22Rv1 (cell line): ENCODE results near the gene PTK7.

Experiments
- H3K27ac ChIP-seq: fragments of 450-650 bp; 2 replicates; pipeline ENCODE4 v1.5.1; 2017
- ZFX ChIP-seq: fragments of 450-650 bp; IDR thresholded peaks from 2 replicates; pipeline ENCODE4 v1.6.1; 2017; ENCODE audit warnings: antibody characterized with exemption, borderline replicate concordance
- TF ChIP-seq, protein P1 (sequence below): fragments of 450-650 bp; IDR thresholded peaks from 2 replicates; pipeline ENCODE4 v1.5.1; 2017; ENCODE audit warnings: mild to moderate bottlenecking

PTK7 gene

GRCh38 chr6:43150051-43150751 is 74.1 kb downstream of the PTK7 start:
- TF ChIP-seq, protein P1, sequence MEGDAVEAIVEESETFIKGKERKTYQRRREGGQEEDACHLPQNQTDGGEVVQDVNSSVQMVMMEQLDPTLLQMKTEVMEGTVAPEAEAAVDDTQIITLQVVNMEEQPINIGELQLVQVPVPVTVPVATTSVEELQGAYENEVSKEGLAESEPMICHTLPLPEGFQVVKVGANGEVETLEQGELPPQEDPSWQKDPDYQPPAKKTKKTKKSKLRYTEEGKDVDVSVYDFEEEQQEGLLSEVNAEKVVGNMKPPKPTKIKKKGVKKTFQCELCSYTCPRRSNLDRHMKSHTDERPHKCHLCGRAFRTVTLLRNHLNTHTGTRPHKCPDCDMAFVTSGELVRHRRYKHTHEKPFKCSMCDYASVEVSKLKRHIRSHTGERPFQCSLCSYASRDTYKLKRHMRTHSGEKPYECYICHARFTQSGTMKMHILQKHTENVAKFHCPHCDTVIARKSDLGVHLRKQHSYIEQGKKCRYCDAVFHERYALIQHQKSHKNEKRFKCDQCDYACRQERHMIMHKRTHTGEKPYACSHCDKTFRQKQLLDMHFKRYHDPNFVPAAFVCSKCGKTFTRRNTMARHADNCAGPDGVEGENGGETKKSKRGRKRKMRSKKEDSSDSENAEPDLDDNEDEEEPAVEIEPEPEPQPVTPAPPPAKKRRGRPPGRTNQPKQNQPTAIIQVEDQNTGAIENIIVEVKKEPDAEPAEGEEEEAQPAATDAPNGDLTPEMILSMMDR, result no peak
- TF ChIP-seq ZFX, result no peak

DNA sequence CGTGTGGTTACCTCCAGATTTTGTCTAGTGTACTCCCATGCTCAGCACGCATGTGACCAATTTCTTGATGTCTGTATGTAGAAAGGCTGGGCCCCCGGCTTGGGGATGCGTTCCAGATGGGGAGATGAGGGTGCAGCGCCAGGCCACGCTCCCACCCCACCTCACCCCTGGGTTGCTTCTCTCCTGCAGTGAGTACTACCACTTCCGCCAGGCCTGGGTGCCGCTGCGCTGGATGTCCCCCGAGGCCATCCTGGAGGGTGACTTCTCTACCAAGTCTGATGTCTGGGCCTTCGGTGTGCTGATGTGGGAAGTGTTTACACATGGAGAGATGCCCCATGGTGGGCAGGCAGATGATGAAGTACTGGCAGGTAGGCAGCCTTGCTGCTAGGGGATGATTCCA is 83.5 kb downstream of the PTK7 start:
- no peak overlapping the region for H3K27ac ChIP-seq
- TF ChIP-seq, protein P1, result no peak
- TF ChIP-seq ZFX, result no peak

More at GRCh38 chr6:43150051-43150751, 74.1 kb downstream of the PTK7 start:
- peak overlapping the region; percentile 86 for H3K27ac ChIP-seq

DNA sequence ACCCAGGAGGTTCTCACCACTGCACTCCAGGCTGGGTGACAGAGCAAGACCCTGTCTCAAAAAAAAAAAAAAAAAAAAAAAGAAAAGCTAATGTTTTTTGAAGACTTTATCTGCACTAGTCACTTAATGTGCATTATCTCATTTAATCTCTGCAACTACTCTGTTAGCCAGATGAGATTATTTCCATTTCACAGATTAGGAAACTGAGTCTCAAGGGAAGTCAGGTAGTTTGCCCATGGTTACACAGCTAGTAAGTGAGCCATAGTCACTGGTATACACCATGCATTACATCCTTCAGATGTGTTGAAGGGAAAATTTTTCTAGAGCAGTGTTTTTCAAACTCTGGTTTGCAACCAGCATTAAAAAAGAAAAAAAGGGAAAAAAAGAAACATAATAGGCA is 87.8 kb downstream of the PTK7 start:
- H3K27ac ChIP-seq, result no peak overlapping the region
- TF ChIP-seq, protein P1, result no peak
- TF ChIP-seq ZFX, result no peak

DNA sequence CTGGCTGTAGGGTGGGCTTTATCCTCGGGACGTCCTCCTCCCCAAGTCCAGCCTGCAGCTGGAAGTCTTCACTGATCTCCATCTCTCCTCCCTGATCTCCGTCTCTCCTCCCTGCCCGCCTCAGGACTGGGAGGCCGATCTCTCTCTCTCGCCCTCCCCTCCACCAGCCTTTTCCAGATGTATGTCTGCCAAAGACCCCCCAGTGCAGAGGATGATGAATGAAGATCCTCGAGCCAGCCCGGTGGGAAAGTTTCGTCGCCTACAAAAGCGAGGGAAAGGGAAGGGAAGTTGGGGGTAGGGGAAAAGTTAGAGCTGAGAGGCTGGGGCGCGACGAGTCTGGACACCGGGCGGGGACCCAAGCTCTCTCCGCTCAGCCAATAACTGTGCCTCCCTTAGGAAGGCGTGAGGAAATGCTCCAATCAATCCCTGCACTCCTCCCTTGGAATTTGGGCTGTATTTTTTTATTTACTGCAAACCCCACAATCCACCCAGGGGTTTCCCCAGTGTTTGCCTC is 94.4 kb downstream of the PTK7 start:
- TF ChIP-seq ZFX, result no peak
- TF ChIP-seq, protein P1, result no peak
- peak overlapping the region; percentile 85 for H3K27ac ChIP-seq

DNA sequence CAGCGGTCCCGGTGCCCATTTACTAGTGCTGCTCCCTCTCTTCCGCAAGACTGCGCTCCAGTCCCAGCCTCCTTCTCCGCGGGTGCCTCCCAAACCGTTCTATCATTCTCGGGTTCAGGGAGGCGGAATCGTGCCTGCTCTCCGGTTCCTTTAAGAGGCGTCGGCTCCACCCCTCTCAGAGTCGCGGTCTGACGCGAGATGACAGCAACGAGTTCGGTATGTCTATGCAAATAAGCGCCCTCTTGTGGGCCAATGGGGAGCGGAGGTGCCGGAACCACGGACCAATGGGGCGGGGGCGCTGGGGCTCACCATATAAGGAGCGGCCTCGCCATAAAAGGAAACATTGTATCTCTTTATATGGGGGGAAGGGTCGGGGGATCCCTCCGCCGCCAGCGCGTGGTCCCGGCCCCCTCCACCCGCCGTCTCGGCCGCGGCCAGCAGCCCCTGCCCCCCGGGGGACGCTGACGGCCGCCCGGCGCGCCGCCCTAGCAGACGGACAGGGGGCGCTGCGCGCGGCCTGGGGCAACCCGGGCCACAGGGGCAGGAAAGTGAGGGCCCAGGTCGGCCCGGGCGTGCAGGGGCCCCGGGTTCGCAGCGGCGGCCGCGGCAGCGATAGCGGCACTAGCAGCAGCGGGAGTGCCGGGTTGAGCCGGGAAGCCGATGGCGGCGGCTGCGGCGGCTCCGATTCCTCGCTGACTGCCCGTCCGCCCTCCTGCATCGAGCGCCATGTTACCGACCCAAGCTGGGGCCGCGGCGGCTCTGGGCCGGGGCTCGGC is 95.0 kb downstream of the PTK7 start, which contains the start of gene SRF:
Gene SRF (plus strand): TSS at position 339 of the 776 bp plus-strand sequence. CDS start 388 bp downstream, at position 727.
- no peak for TF ChIP-seq ZFX
- TF ChIP-seq, protein P1, result peak; percentile 81
- peak within 1 kb of the TSS; percentile 85 for H3K27ac ChIP-seq

GRCh38 chr6:43171707-43172103 is 95.6 kb downstream of the PTK7 start:
- peak overlapping the region; percentile 85 for H3K27ac ChIP-seq
- TF ChIP-seq ZFX, result no peak
- TF ChIP-seq, protein P1, result no peak
